ENCODE measurements around the gene COG5.

GRCh38 chr7:107210400-107210799 lies 353.3 kb downstream of the COG5 start:
- no peak for TF ChIP-seq REST (IDR thresholded peaks at IDR 0.05; ENCODE audit: insufficient read depth in 1 of 2, low read depth in 2 of 2, low read length in 2 of 2)
- no peak for TF ChIP-seq POLR2AphosphoS5 (IDR thresholded peaks at IDR 0.05; ENCODE audit: low read depth, low read length)
- no peak for TF ChIP-seq TAF1 (IDR thresholded peaks at IDR 0.05; ENCODE audit: borderline replicate concordance, insufficient read depth, low read length)
- TF ChIP-seq SIN3A (IDR thresholded peaks at IDR 0.05; ENCODE audit: borderline replicate concordance, insufficient read depth, low read length) = no peak
- no peak for TF ChIP-seq FOXP2 (optimal IDR thresholded peaks at IDR 0.05; ENCODE audit: borderline replicate concordance, extremely low read depth, extremely low read length, insufficient read depth)

Measured in PFSK-1 (cell line).